ENCODE data around the gene OLFM3.

- TF ChIP-seq, protein P1, sequence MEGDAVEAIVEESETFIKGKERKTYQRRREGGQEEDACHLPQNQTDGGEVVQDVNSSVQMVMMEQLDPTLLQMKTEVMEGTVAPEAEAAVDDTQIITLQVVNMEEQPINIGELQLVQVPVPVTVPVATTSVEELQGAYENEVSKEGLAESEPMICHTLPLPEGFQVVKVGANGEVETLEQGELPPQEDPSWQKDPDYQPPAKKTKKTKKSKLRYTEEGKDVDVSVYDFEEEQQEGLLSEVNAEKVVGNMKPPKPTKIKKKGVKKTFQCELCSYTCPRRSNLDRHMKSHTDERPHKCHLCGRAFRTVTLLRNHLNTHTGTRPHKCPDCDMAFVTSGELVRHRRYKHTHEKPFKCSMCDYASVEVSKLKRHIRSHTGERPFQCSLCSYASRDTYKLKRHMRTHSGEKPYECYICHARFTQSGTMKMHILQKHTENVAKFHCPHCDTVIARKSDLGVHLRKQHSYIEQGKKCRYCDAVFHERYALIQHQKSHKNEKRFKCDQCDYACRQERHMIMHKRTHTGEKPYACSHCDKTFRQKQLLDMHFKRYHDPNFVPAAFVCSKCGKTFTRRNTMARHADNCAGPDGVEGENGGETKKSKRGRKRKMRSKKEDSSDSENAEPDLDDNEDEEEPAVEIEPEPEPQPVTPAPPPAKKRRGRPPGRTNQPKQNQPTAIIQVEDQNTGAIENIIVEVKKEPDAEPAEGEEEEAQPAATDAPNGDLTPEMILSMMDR (IDR thresholded peaks at IDR 0.05): no peak
- no peak for TF ChIP-seq POLR2A (IDR thresholded peaks at IDR 0.05)
Measured at GRCh38 chr1:101967871-101968270, 28.9 kb downstream of the OLFM3 start.

All from esophagus squamous epithelium (tissue), 4 donors.